Activated naive CD4-positive, alpha-beta T cell treated with anti-CD3 and anti-CD28 coated beads, Interleukin-2, amount 50 U/mL, for 24 hours (primary cell): ENCODE results near the gene ANKRD36B.
"Not testable (repeated sequence)": the region's sequence is repeated elsewhere in the genome, so short reads cannot be mapped to it uniquely, and the experiment has no call there.

Source experiments
- H3K27ac Mint-ChIP-seq: one replicate; pipeline ENCODE4 v1.8.0; 2021; ENCODE audit warnings: mild to moderate bottlenecking, mixed read lengths
- H3K27me3 Mint-ChIP-seq: one replicate; pipeline ENCODE4 v1.8.0; 2021; ENCODE audit warnings: mixed read lengths
- H3K36me3 Mint-ChIP-seq: one replicate; pipeline ENCODE4 v1.8.0; 2021; ENCODE audit warnings: mixed read lengths
- H3K4me1 Mint-ChIP-seq: one replicate; pipeline ENCODE4 v1.8.0; 2021; ENCODE audit warnings: mixed read lengths
- H3K4me3 Mint-ChIP-seq: one replicate; pipeline ENCODE4 v1.8.0; 2021; ENCODE audit warnings: mild to moderate bottlenecking, mixed read lengths
- H3K9me3 Mint-ChIP-seq: one replicate; pipeline ENCODE4 v1.8.0; 2021; ENCODE audit warnings: mixed read lengths

ANKRD36B gene

GRCh38 chr2:97590515-97591394, 1.1 kb upstream of the ANKRD36B start:
- H3K9me3 Mint-ChIP-seq, H3K27me3 Mint-ChIP-seq, H3K36me3 Mint-ChIP-seq, H3K4me1 Mint-ChIP-seq: not testable (repeated sequence)
- Mint-ChIP-seq H3K27ac (peak overlapping the region; percentile 65), H3K4me3 (peak overlapping the region; percentile 89)

GRCh38 chr2:97589257-97589597, 450 bp downstream of the ANKRD36B start:
- H3K9me3 Mint-ChIP-seq, H3K4me1 Mint-ChIP-seq, H3K36me3 Mint-ChIP-seq, H3K27me3 Mint-ChIP-seq: not testable (repeated sequence)
- Mint-ChIP-seq H3K4me3 (peak overlapping the region; percentile 97), H3K27ac (peak overlapping the region; percentile 94)

- not testable (repeated sequence) for H3K36me3 Mint-ChIP-seq, H3K9me3 Mint-ChIP-seq, H3K4me1 Mint-ChIP-seq, H3K27ac Mint-ChIP-seq, H3K27me3 Mint-ChIP-seq, H3K4me3 Mint-ChIP-seq
Observed at GRCh38 chr2:97565674-97566073, 24.0 kb downstream of the ANKRD36B start.

- not testable (repeated sequence) for H3K9me3 Mint-ChIP-seq, H3K27me3 Mint-ChIP-seq, H3K4me1 Mint-ChIP-seq, H3K4me3 Mint-ChIP-seq
- peaks cover 15% of the 10 kb centered on the region for H3K36me3 Mint-ChIP-seq
- H3K27ac Mint-ChIP-seq = peak overlapping the region; percentile 46
Observed at GRCh38 chr2:97552406-97552805, 37.3 kb downstream of the ANKRD36B start.

- not testable (repeated sequence) for H3K4me3 Mint-ChIP-seq, H3K27ac Mint-ChIP-seq, H3K9me3 Mint-ChIP-seq, H3K4me1 Mint-ChIP-seq, H3K27me3 Mint-ChIP-seq
- peaks cover 12% of the 10 kb centered on the region for H3K36me3 Mint-ChIP-seq
Observed at GRCh38 chr2:97550498-97550897, 39.2 kb downstream of the ANKRD36B start.

- H3K27ac Mint-ChIP-seq, H3K9me3 Mint-ChIP-seq, H3K4me1 Mint-ChIP-seq, H3K27me3 Mint-ChIP-seq, H3K4me3 Mint-ChIP-seq: not testable (repeated sequence)
- peaks cover 12% of the 10 kb centered on the region for H3K36me3 Mint-ChIP-seq
Observed at GRCh38 chr2:97549058-97549457, 40.6 kb downstream of the ANKRD36B start.

- not testable (repeated sequence) for H3K27me3 Mint-ChIP-seq
- peaks cover 12% of the 10 kb centered on the region for H3K36me3 Mint-ChIP-seq
Observed at GRCh38 chr2:97548536-97548935, 41.1 kb downstream of the ANKRD36B start.

GRCh38 chr2:97546711-97547110, 43.0 kb downstream of the ANKRD36B start:
- peaks cover 8% of the 10 kb centered on the region for H3K36me3 Mint-ChIP-seq
- H3K4me3 Mint-ChIP-seq = no peak overlapping the region
- H3K27ac Mint-ChIP-seq = no peak overlapping the region
- no peaks in the 10 kb centered on the region for H3K9me3 Mint-ChIP-seq
- H3K4me1 Mint-ChIP-seq = no peaks in the 10 kb centered on the region
- no peaks in the 10 kb centered on the region for H3K27me3 Mint-ChIP-seq

More at GRCh38 chr2:97548536-97548935, 41.1 kb downstream of the ANKRD36B start:
- H3K27ac Mint-ChIP-seq, H3K4me1 Mint-ChIP-seq, H3K4me3 Mint-ChIP-seq, H3K9me3 Mint-ChIP-seq: not testable (repeated sequence)

GRCh38 chr2:97544911-97545310, 44.8 kb downstream of the ANKRD36B start:
- not testable (repeated sequence) for H3K27me3 Mint-ChIP-seq, H3K4me1 Mint-ChIP-seq, H3K36me3 Mint-ChIP-seq, H3K9me3 Mint-ChIP-seq, H3K27ac Mint-ChIP-seq, H3K4me3 Mint-ChIP-seq

GRCh38 chr2:97525904-97526303, 63.8 kb downstream of the ANKRD36B start:
- not testable (repeated sequence) for H3K27me3 Mint-ChIP-seq, H3K27ac Mint-ChIP-seq

GRCh38 chr2:97523816-97524215, 65.9 kb downstream of the ANKRD36B start:
- H3K27ac Mint-ChIP-seq, H3K4me1 Mint-ChIP-seq, H3K4me3 Mint-ChIP-seq, H3K9me3 Mint-ChIP-seq, H3K27me3 Mint-ChIP-seq: not testable (repeated sequence)
- peaks cover 14% of the 10 kb centered on the region for H3K36me3 Mint-ChIP-seq

More at GRCh38 chr2:97525904-97526303, 63.8 kb downstream of the ANKRD36B start:
- H3K4me1 Mint-ChIP-seq, H3K9me3 Mint-ChIP-seq, H3K4me3 Mint-ChIP-seq: not testable (repeated sequence)
- H3K36me3 Mint-ChIP-seq = peaks cover 16% of the 10 kb centered on the region

- not testable (repeated sequence) for H3K4me1 Mint-ChIP-seq, H3K27ac Mint-ChIP-seq, H3K4me3 Mint-ChIP-seq, H3K9me3 Mint-ChIP-seq, H3K27me3 Mint-ChIP-seq
- H3K36me3 Mint-ChIP-seq = peaks cover 14% of the 10 kb centered on the region
Observed at GRCh38 chr2:97522916-97523555, 66.6 kb downstream of the ANKRD36B start.

GRCh38 chr2:97495651-97496050, 94.0 kb downstream of the ANKRD36B start:
- not testable (repeated sequence) for H3K36me3 Mint-ChIP-seq, H3K4me1 Mint-ChIP-seq, H3K4me3 Mint-ChIP-seq, H3K9me3 Mint-ChIP-seq, H3K27me3 Mint-ChIP-seq, H3K27ac Mint-ChIP-seq

GRCh38 chr2:97490141-97490540, 99.5 kb downstream of the ANKRD36B start:
- H3K9me3 Mint-ChIP-seq, H3K36me3 Mint-ChIP-seq, H3K4me1 Mint-ChIP-seq, H3K27me3 Mint-ChIP-seq, H3K4me3 Mint-ChIP-seq, H3K27ac Mint-ChIP-seq: not testable (repeated sequence)
